ENCODE data around the gene PHF12. TPM values are rescaled to one million over a fixed set of nuclear protein-coding genes. Genes with fewer than 3 reads are reported as not detected.

Gene PHF12
- total RNA-seq, 3 donors from 2014 or later (not counting 1 experiment from before 2014, with no cell fraction given): 163 to 177 (median 171) TPM

- Histone ChIP-seq H3K27ac (ENCODE audit: low read length) (no peak overlapping the region), H3K4me1 (ENCODE audit: control insufficient read depth, insufficient read depth, low read length) (peaks cover 50% of the 10 kb centered on the region), H3K4me3 (ENCODE audit: low read length) (no peak overlapping the region), H3K27me3 (ENCODE audit: control insufficient read depth, insufficient read depth, low read length) (no peaks in the 10 kb centered on the region), H3K9me3 (ENCODE audit: control insufficient read depth, insufficient read depth, low read length) (no peaks in the 10 kb centered on the region), H3K36me3 (ENCODE audit: control insufficient read depth, insufficient read depth, low read length) (peaks cover 12% of the 10 kb centered on the region)
- H3K36me3 Mint-ChIP-seq: no peaks in the 10 kb centered on the region
- no peaks in the 10 kb centered on the region for H3K27me3 Mint-ChIP-seq (ENCODE audit: low read depth in 2 of 2)
- no peaks in the 10 kb centered on the region for H3K9me3 Mint-ChIP-seq
- 100% methylated on average over 1 of the region's 1 CpG for WGBS (ENCODE audit: insufficient coverage)
- no peak for DNase-seq
- no peak for ATAC-seq
- peak overlapping the region; percentile 68 to 84 for H3K27ac Mint-ChIP-seq
- intact Hi-C loops (cut with micrococcal nuclease): loop anchor here (10.0 kb wide), 1 partner anchor 46 kb away; the partner anchor contains the start of gene FAM222B
- no peak overlapping the region for H3K4me3 Mint-ChIP-seq
- TF ChIP-seq CTCF (IDR thresholded peaks at IDR 0.05): no peak
- H3K4me1 Mint-ChIP-seq: peaks cover 46 to 50% of the 10 kb centered on the region in 2 donors
Observed at GRCh38 chr17:28891201-28891600, 60.1 kb downstream of the PHF12 start.

- WGBS (ENCODE audit: insufficient coverage): 80% methylated on average over 5 of the region's 5 CpGs
- Histone ChIP-seq H3K4me3 (ENCODE audit: low read length) (no peak overlapping the region), H3K36me3 (ENCODE audit: control insufficient read depth, insufficient read depth, low read length) (peaks cover 23% of the 10 kb centered on the region), H3K27ac (ENCODE audit: low read length) (no peak overlapping the region), H3K4me1 (ENCODE audit: control insufficient read depth, insufficient read depth, low read length) (peaks cover 45% of the 10 kb centered on the region), H3K9me3 (ENCODE audit: control insufficient read depth, insufficient read depth, low read length) (no peaks in the 10 kb centered on the region), H3K27me3 (ENCODE audit: control insufficient read depth, insufficient read depth, low read length) (no peaks in the 10 kb centered on the region)
- H3K9me3 Mint-ChIP-seq: no peaks in the 10 kb centered on the region
- DNase-seq (no peak), ATAC-seq (no peak)
- no peaks in the 10 kb centered on the region for H3K36me3 Mint-ChIP-seq
- intact Hi-C loops (cut with micrococcal nuclease): loop anchor here (10.0 kb wide), 1 partner anchor 45 kb away; the partner anchor contains the start of gene FAM222B
- no peak overlapping the region for H3K4me3 Mint-ChIP-seq
- H3K4me1 Mint-ChIP-seq: peaks cover 41 to 44% of the 10 kb centered on the region in 2 donors
- no peaks in the 10 kb centered on the region for H3K27me3 Mint-ChIP-seq (ENCODE audit: low read depth in 2 of 2)
- no peak overlapping the region for H3K27ac Mint-ChIP-seq
- TF ChIP-seq CTCF (IDR thresholded peaks at IDR 0.05): no peak
Observed at GRCh38 chr17:28889996-28890395, 61.3 kb downstream of the PHF12 start.

GRCh38 chr17:28888832-28889231, 62.5 kb downstream of the PHF12 start:
- no peaks in the 10 kb centered on the region for H3K9me3 Mint-ChIP-seq
- no peak for ATAC-seq
- Histone ChIP-seq H3K4me3 (ENCODE audit: low read length) (no peak overlapping the region), H3K27me3 (ENCODE audit: control insufficient read depth, insufficient read depth, low read length) (no peaks in the 10 kb centered on the region), H3K27ac (ENCODE audit: low read length) (no peak overlapping the region), H3K4me1 (ENCODE audit: control insufficient read depth, insufficient read depth, low read length) (peaks cover 34% of the 10 kb centered on the region), H3K36me3 (ENCODE audit: control insufficient read depth, insufficient read depth, low read length) (peaks cover 34% of the 10 kb centered on the region), H3K9me3 (ENCODE audit: control insufficient read depth, insufficient read depth, low read length) (no peaks in the 10 kb centered on the region)
- no peak for DNase-seq
- intact Hi-C loops (cut with micrococcal nuclease): no loop called here
- 74% methylated on average over 6 of the region's 7 CpGs for WGBS (ENCODE audit: insufficient coverage)
- H3K4me3 Mint-ChIP-seq: no peak overlapping the region
- no peak for TF ChIP-seq CTCF (IDR thresholded peaks at IDR 0.05)
- peaks cover 40 to 46% of the 10 kb centered on the region in 2 donors for H3K4me1 Mint-ChIP-seq
- no peak overlapping the region for H3K27ac Mint-ChIP-seq
- no peaks in the 10 kb centered on the region for H3K36me3 Mint-ChIP-seq
- H3K27me3 Mint-ChIP-seq (ENCODE audit: low read depth in 2 of 2): no peaks in the 10 kb centered on the region

- H3K4me3 Mint-ChIP-seq: no peak overlapping the region
- no peak overlapping the region for H3K27ac Mint-ChIP-seq
- Histone ChIP-seq H3K4me1 (ENCODE audit: control insufficient read depth, insufficient read depth, low read length) (peaks cover 25% of the 10 kb centered on the region), H3K9me3 (ENCODE audit: control insufficient read depth, insufficient read depth, low read length) (no peaks in the 10 kb centered on the region), H3K27me3 (ENCODE audit: control insufficient read depth, insufficient read depth, low read length) (no peaks in the 10 kb centered on the region), H3K36me3 (ENCODE audit: control insufficient read depth, insufficient read depth, low read length) (peaks cover 43% of the 10 kb centered on the region), H3K27ac (ENCODE audit: low read length) (no peak overlapping the region), H3K4me3 (ENCODE audit: low read length) (no peak overlapping the region)
- peaks cover 32 to 37% of the 10 kb centered on the region in 2 donors for H3K4me1 Mint-ChIP-seq
- ATAC-seq: no peak
- 87% methylated on average over 10 of the region's 12 CpGs for WGBS (ENCODE audit: insufficient coverage)
- intact Hi-C loops (cut with micrococcal nuclease): no loop called here
- no peaks in the 10 kb centered on the region for H3K36me3 Mint-ChIP-seq
- DNase-seq: no peak
- H3K27me3 Mint-ChIP-seq (ENCODE audit: low read depth in 2 of 2): no peaks in the 10 kb centered on the region
- no peaks in the 10 kb centered on the region for H3K9me3 Mint-ChIP-seq
- TF ChIP-seq CTCF (IDR thresholded peaks at IDR 0.05): no peak
Observed at GRCh38 chr17:28887871-28888471, 63.3 kb downstream of the PHF12 start.

Measured in natural killer cell (primary cell).